ENCODE data around the gene SDCBP2.

DNA sequence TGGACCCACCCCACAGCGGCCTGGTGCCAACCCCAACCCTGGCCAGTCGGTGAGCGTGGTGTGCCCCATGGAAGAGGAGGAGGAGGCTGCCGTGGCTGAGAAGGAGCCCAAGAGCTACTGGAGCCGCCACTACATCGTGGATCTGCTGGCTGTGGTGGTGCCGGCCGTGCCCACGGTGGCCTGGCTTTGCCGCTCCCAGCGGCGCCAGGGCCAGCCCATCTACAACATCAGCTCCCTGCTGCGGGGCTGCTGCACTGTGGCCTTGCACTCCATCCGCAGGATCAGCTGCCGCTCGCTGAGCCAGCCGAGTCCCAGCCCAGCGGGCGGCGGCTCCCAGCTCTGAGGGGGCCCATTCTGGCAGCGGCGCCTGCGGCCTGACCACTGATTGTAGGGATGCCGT, 23.2 kb downstream of the SDCBP2 start:
- TF ChIP-seq CTCF (IDR thresholded peaks at IDR 0.05 in 4 of 5, conservative IDR thresholded peaks at IDR 0.05 in 1 of 5) (no peak), POLR2A (IDR thresholded peaks at IDR 0.05) (no peak)
